Smooth muscle cell of the coronary artery (primary cell): Measurements from ENCODE around the gene AKR1E2. TPM values are rescaled to one million over a fixed set of nuclear protein-coding genes. Genes with fewer than 3 reads are reported as not detected.

Experiments
- total RNA-seq: library from RNA; depleted of rRNA; stranded (reverse); fragments of >200 nt; gene quantifications from 2 replicates; pipeline ENCODE4 v1.2.3, GENCODE V29; 2014; ENCODE audit warnings: low replicate concordance

AKR1E2 gene
- 10.5 and 51.6 TPM in 2 replicates for total RNA-seq

GRCh38 chr10:4825868-4826791 is at the start of gene AKR1E2:
Gene AKR1E2 (plus strand): TSS chr10:4826207. CDS start chr10:4826325, 118 bp downstream.

Other genes with a start within 250 kb of the AKR1E2 start
- 135 and 139 TPM in 2 replicates for gene AKR1C1, start 137.2 kb downstream of the AKR1E2 start, total RNA-seq
- 13.3 and 70.8 TPM in 2 replicates for gene AKR1C2, start 177.7 kb downstream of the AKR1E2 start, total RNA-seq